Measurements from ENCODE around the gene LRFN2. TPM values are rescaled to one million over a fixed set of nuclear protein-coding genes. Genes with fewer than 3 reads are reported as not detected.

The LRFN2 gene
- total and polyA plus RNA-seq, 4 donors: 0.01 to 0.06 TPM; not detected in 2

- peaks cover 0 to 25% (median 3%) of the 10 kb centered on the region in 5 donors for H3K4me1 ChIP-seq (ENCODE audit: control insufficient read depth in 5 of 5, insufficient read depth in 5 of 5, low read length in 5 of 5)
- WGBS, 2 donors: 68 to 84% methylated on average over 5 of the region's 5 CpGs
Observed at GRCh38 chr6:40611434-40611833, 24.3 kb upstream of the LRFN2 start.

GRCh38 chr6:40610229-40610628 lies 23.1 kb upstream of the LRFN2 start:
- no peak overlapping the region for H3K9ac ChIP-seq (ENCODE audit: insufficient read depth in 1 of 2, low read length in 2 of 2)
- WGBS, 2 donors: 16 to 28% methylated on average over 2 of the region's 2 CpGs
- H3K9me3 ChIP-seq (ENCODE audit: control insufficient read depth in 4 of 4, insufficient read depth in 3 of 4, low read length in 3 of 4): peaks cover 0 to 2% (median 0%) of the 10 kb centered on the region in 4 donors
- H3K4me3 ChIP-seq: no peak overlapping the region
- H3K27ac ChIP-seq (ENCODE audit: low read depth in 1 of 2, low read length in 1 of 2): no peak overlapping the region
- H3K4me1 ChIP-seq (ENCODE audit: control insufficient read depth in 5 of 5, insufficient read depth in 5 of 5, low read length in 5 of 5): peaks cover 0 to 25% (median 3%) of the 10 kb centered on the region in 5 donors
- TF ChIP-seq CTCF (IDR thresholded peaks at IDR 0.05; ENCODE audit: control extremely low read depth, extremely low read depth): no peak
- ATAC-seq (ENCODE audit: insufficient read depth, low FRiP score) (no peak), DNase-seq (no peak)
- H3K36me3 ChIP-seq (ENCODE audit: control insufficient read depth in 4 of 4, insufficient read depth in 4 of 4, low read length in 4 of 4): no peaks in the 10 kb centered on the region
- peaks cover 0 to 7% (median under 1%) of the 10 kb centered on the region in 3 donors for H3K27me3 ChIP-seq (ENCODE audit: control insufficient read depth in 3 of 3, insufficient read depth in 3 of 3, low read length in 2 of 3)

More at GRCh38 chr6:40611434-40611833, 24.3 kb upstream of the LRFN2 start:
- ATAC-seq (ENCODE audit: insufficient read depth, low FRiP score): no peak
- H3K4me3 ChIP-seq: no peak overlapping the region
- peaks cover 0 to 6% (median 0%) of the 10 kb centered on the region in 3 donors for H3K27me3 ChIP-seq (ENCODE audit: control insufficient read depth in 3 of 3, insufficient read depth in 3 of 3, low read length in 2 of 3)
- DNase-seq: peak; percentile 68 to 83 (median 81)
- H3K9me3 ChIP-seq (ENCODE audit: control insufficient read depth in 4 of 4, insufficient read depth in 3 of 4, low read length in 3 of 4): peaks cover 0 to 2% (median 0%) of the 10 kb centered on the region in 4 donors
- TF ChIP-seq CTCF (IDR thresholded peaks at IDR 0.05; ENCODE audit: control extremely low read depth, extremely low read depth): no peak
- H3K27ac ChIP-seq (ENCODE audit: low read depth in 1 of 2, low read length in 1 of 2): no peak overlapping the region
- no peaks in the 10 kb centered on the region for H3K36me3 ChIP-seq (ENCODE audit: control insufficient read depth in 4 of 4, insufficient read depth in 4 of 4, low read length in 4 of 4)
- H3K9ac ChIP-seq (ENCODE audit: insufficient read depth in 1 of 2, low read length in 2 of 2): no peak overlapping the region

DNA sequence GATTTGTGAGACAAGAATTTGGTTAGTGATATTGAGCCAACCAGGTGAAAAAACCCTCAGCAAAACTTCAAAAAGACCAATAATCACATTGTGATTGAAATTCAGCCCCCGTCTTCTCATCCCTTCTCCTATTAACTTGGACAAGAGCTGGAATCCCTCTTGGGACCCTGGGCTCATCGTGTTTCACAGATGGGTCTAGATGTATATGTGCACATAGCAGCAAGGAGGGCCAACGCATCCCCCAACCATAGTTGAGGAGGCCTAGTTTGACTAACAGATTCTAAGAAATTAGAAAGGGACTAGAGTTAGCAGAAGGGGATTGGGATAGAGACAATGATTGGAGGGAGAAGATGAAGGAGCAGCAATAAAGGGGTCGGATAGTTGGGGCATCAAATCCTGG lies 19.8 kb upstream of the LRFN2 start:
- no peak for TF ChIP-seq CTCF (IDR thresholded peaks at IDR 0.05; ENCODE audit: control extremely low read depth, extremely low read depth)
- Histone ChIP-seq H3K4me3 (no peak overlapping the region), H3K9me3 (ENCODE audit: control insufficient read depth in 4 of 4, insufficient read depth in 3 of 4, low read length in 3 of 4) (no peaks in the 10 kb centered on the region), H3K36me3 (ENCODE audit: control insufficient read depth in 4 of 4, insufficient read depth in 4 of 4, low read length in 4 of 4) (no peaks in the 10 kb centered on the region), H3K4me1 (ENCODE audit: control insufficient read depth in 5 of 5, insufficient read depth in 5 of 5, low read length in 5 of 5) (peaks cover 0 to 19% (median 3%) of the 10 kb centered on the region in 5 donors), H3K27ac (ENCODE audit: low read depth in 1 of 2, low read length in 1 of 2) (no peak overlapping the region), H3K9ac (ENCODE audit: insufficient read depth in 1 of 2, low read length in 2 of 2) (no peak overlapping the region), H3K27me3 (ENCODE audit: control insufficient read depth in 3 of 3, insufficient read depth in 3 of 3, low read length in 2 of 3) (peaks cover 0 to 30% (median 11%) of the 10 kb centered on the region in 3 donors)
- 85% methylated on average over 4 of the region's 4 CpGs for WGBS, 2 donors
- no peak for ATAC-seq (ENCODE audit: insufficient read depth, low FRiP score)
- no peak for DNase-seq

- no peak for TF ChIP-seq CTCF (IDR thresholded peaks at IDR 0.05; ENCODE audit: control extremely low read depth, extremely low read depth)
- peaks cover 0 to 15% (median 0%) of the 10 kb centered on the region in 5 donors for H3K4me1 ChIP-seq (ENCODE audit: control insufficient read depth in 5 of 5, insufficient read depth in 5 of 5, low read length in 5 of 5)
- no peak overlapping the region for H3K4me3 ChIP-seq
- no peak overlapping the region for H3K27ac ChIP-seq (ENCODE audit: low read depth in 1 of 2, low read length in 1 of 2)
- H3K27me3 ChIP-seq (ENCODE audit: control insufficient read depth in 3 of 3, insufficient read depth in 3 of 3, low read length in 2 of 3): peaks cover 0 to 33% (median 11%) of the 10 kb centered on the region in 3 donors
- no peaks in the 10 kb centered on the region for H3K9me3 ChIP-seq (ENCODE audit: control insufficient read depth in 4 of 4, insufficient read depth in 3 of 4, low read length in 3 of 4)
- ATAC-seq (ENCODE audit: insufficient read depth, low FRiP score): no peak
- WGBS, 2 donors: 80 to 81% methylated on average over 2 of the region's 2 CpGs
- no peak overlapping the region for H3K9ac ChIP-seq (ENCODE audit: insufficient read depth in 1 of 2, low read length in 2 of 2)
- DNase-seq: no peak
- no peaks in the 10 kb centered on the region for H3K36me3 ChIP-seq (ENCODE audit: control insufficient read depth in 4 of 4, insufficient read depth in 4 of 4, low read length in 4 of 4)
Observed at GRCh38 chr6:40606526-40606925, 19.4 kb upstream of the LRFN2 start.

Data from lung (tissue), 12 donors.